ENCODE measurements around the gene LAMP1.
"Not testable (repeated sequence)": the region's sequence is repeated elsewhere in the genome, so short reads cannot be mapped to it uniquely, and the experiment has no call there.

LAMP1 gene, protein sequence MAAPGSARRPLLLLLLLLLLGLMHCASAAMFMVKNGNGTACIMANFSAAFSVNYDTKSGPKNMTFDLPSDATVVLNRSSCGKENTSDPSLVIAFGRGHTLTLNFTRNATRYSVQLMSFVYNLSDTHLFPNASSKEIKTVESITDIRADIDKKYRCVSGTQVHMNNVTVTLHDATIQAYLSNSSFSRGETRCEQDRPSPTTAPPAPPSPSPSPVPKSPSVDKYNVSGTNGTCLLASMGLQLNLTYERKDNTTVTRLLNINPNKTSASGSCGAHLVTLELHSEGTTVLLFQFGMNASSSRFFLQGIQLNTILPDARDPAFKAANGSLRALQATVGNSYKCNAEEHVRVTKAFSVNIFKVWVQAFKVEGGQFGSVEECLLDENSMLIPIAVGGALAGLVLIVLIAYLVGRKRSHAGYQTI

DNA sequence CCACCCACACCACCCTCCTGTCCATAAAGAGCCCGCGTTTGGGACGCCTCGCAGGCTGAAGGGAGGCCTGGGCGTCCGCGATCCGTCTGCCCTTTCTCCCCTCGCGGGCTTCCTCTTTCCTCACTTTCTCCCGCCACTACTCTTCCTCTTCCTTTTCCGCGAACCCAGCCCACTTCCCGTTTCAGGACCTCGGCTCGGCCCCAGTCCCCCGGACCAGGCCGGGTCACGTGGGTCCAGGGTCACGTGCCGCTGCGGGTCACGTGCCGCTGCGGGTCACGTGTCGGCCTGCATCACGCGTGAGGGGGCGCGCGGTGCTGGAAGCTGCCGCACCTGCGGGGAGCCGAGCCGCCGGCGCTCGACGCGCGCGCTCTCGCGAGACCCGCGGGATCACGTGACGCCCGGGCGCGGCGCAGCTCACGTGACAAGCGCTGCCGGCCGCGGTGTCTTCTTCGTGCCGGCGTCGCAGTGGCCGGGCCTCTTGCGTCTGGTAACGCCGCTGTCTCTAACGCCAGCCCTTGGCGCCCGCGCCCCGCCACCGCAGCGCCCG, at the start of gene LAMP1:
TSS of gene LAMP1 (plus strand) at position 417 of the 547 bp plus-strand sequence. CDS start 196 bp downstream, outside the sequence.
- peak; percentile 95 for DNase-seq

DNA sequence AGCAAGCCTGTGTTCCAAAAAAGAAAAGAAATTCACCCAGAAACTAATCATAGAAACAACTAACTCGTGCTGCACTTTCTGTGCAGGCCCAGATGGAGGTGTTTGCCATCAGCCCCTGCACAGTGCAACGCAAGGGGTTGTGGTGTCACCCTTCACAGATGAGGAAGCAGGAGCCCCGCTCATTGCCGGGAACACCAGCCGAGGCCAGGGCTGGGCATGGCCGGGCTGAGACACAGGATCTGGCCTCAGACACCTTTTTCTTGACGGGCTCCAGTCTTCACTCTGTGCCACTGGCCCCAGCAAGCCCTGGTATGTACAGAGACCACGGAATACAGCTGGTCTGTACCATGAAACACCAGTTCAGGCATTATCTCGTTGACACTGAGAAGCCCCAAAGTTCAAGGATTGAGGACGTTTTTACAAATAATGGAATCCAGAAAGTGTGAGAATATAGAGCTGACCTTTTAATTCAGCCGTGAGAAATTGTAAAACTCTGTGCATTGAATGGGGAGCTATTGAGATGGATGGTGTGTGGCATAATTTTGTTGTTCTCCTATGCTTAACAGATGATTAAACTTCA, 44.4 kb upstream of the LAMP1 start:
- no peak for DNase-seq

DNA sequence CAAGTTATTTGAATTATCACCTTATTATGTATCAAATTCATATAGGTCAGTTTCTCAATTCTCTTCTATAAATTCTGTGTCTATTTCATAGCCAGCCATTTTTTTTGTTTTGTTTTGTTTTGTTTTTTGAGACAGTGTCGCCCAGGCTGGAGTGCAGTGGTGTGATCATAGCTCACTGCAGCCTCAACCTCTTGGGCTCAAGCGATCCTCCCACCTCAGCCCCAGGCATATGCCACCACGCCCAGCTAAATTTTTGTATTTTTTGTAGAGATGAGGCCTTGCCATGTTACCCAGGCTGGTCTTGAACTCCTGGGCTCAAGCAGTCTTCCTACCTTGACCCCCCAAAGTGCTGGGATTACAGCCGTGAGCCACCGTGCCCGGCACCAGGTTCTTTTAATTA, 39.1 kb upstream of the LAMP1 start:
- not testable (repeated sequence) for DNase-seq

DNA sequence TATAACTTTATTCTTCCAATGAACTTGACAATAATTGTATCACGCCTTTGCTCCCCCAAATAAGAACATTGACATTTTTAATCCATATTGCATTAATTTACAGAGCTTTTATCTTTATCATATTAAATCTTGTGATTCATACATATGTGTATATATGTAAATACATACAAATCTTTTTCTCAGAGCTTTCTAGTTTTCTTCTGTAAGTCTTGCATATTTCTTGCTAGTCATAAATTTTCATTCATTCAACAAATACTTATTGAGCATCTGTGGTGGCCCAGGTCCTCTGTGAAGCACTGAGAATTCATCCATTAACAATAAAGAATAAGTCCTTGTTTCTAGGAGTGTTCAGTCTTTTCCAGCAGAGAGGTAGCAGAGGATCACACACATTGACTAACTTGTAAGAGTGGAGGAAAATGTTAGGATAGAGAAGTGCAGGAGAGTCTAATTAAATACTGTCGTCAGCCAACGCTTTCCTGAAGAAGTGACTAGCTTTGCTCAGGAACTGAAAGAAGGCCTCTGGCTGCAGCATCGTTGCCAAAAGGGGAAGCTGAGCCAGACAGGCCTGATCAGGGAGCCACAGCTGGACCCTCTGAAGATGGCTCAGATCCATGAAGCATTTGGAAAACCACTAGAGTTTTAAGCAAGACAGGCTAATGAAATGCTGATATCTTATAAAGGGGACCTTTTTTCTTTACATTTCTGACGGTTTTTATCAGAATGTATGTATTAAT, 38.6 kb upstream of the LAMP1 start:
- no peak for DNase-seq

DNA sequence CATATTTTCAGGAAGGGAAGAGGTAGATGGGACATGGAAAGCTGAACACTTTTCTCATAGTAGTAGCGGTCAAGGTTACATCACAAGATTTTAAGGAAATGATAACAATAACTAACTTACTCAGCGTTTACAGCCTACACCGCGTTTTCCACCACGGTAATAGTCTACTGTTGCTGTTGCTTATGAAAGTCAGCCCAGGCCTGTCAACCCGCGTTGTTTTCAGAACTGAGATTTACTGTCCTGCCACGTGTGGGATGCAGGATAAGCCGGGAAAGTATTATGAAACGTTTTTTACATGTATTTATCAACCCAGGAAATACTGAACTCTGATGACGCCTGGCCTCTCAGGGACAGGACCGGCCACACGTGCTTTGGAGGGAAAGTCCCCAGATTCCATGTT, 36.0 kb upstream of the LAMP1 start:
- no peak for DNase-seq

DNA sequence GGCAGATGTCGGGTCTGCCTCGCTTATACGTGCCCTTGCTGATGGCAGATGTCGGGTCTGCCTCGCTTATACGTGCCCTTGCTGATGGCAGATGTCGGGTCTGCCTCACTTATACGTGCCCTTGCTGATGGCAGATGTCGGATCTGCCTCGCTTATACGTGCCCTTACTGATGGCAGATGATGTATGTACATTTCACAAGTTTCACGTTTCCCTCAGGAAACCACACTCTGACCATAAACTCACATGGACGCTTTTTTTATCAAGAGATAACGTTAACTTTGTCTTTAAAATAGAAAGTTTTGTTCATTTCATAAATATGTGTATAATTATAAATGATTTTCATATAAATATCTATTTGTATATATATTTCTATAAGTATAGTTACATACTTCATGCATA, 34.0 kb upstream of the LAMP1 start:
- DNase-seq = not testable (repeated sequence)

DNA sequence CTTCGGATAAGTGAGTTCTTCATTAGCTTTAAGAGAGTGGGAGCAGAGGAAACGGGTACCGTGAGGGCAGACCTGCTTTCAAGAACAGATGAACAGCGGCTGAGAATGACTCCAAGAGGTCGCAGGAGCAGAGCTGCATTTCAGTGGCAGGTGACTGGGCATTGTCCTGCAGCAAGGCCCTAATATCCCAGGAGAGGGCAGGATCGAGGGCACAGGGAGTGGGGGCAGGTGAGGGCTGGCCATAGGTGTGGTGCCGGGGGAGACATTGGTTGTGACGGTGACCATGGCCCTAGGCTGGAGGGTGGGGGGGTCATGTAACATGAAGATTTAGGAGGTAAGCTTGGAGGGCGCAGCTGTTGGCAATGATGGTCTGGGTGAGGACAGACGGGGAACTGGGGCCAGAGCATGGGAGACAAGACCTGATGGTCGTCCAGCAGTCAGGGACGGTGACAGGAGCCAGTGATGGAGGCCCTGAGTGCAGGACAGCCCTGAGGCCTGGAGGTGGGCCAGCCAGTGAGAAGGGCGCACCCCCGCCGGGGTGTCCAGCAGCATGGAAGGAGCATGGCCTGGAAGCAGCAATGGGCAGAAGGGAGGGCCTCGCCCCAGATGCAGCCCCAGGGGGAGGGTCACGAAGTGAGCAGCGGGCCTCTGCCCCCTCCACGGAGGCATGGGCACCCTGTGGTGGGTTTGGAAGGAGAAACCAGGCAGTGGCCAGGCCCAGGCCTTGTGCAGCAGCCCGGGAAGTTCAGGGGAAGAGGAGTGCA, 29.2 kb upstream of the LAMP1 start:
- DNase-seq = no peak

DNA sequence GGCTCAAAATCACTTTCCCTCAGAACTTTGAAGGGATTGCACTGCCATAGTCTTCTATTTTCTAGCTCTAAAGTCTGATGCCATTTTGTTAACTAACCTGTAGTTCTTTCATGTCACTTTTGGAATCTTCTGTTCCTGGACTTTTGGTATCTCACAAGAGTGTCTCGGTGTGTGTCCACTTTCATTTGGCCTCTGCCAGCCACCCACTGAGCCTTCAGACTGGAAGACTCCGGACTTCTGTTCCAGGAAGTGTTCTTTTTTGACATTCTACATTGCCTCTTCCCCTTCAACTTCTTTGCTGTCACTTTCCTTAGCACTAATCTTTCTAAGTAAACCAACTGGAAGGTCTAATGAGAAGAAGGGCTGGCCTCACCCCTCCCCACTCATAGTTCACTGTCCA, 25.0 kb upstream of the LAMP1 start:
- DNase-seq = no peak

DNA sequence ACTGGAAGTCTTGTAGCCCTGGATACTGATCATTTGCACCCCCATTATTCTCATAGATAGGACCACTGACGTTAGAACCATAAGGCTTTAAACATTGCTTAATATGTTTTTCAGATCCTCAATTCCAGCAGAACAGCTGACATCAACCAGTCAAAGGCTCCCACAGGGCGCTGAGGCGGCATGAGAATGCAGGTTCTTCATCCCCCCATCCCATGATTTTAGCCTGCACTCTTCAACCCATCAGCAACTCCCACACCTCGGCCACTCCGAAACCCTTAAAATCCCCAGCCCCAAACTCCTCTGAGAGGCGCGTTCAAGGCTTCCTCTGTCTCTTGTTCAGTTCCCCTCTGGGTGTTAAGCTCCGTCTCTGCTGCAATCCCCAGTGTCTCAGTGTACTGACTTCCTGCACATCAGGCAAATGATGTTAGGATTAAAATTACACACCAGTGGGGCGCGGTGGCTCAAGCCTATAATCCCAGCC, 24.3 kb upstream of the LAMP1 start:
- no peak for DNase-seq

DNA sequence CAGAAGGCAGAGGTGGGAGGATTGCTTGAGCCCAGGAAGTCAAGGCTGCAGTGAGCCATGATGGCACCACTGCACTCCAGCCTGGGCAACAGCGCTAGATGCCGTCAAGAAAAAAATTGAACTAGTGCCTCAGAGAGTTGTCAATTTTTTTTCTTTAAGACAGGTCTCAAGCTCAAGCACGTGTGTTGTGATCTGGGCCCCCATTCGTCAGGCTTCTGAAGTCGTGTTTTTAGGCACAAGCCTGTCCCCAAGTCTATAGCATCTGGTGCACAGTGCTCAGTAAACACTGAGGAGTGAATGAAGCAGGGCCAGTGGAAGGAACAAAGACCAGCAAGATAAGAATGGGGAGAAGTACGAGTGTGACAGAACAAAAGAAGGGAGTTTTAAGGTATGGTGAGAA, 23.7 kb upstream of the LAMP1 start:
- DNase-seq = no peak

DNA sequence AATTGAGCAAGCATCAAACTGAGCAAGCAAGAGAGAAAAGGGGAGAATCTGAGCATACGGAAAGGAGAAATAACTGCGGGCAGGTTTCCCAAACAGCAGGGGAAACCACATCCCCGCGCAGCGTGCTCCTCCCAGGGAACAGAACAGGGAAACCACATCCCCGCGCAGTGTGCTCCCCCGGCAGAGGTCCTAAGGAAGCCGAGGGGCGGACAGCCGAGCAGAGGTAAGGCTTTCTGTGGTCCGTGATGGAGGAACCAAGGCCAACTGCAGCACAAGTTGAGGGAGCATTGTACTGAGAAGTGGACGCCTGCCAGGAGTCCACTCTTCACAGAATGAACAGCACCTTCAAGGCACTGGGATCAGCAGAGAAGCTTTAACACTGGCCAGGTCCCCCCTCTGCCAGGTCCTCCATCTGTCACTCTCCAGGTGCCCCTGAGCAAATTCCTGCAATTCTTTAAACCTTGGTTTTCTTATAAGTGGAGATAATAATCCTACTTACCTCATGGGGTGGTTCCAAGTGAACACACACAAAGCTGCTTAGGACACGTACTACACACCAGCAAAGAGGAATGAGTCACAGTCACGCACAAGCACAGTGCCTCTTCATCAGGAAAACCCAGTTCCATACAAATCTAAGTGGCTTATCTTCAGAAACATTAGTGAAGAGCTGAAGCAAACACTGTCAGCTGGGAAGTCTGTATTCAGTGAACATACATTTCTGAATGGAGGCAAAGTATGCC, 23.0 kb upstream of the LAMP1 start:
- no peak for DNase-seq

DNA sequence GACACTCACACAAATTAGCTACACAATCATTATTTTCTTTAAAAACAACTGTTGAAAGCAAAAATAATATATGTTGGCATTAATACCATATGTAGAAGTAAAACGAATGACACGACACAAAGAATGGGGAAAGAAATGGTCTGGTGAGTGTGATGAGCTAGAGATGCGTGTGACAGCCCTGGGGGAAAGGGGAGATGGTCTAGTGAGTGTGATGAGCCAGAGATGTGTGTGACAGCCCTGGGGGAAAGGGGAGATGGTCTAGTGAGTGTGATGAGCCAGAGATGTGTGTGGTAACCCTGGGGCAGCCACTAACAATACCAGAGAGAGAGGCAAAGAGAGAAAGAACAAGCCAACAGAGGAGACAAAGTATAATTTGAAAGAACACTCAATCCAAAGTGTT, 22.3 kb upstream of the LAMP1 start:
- no peak for DNase-seq

DNA sequence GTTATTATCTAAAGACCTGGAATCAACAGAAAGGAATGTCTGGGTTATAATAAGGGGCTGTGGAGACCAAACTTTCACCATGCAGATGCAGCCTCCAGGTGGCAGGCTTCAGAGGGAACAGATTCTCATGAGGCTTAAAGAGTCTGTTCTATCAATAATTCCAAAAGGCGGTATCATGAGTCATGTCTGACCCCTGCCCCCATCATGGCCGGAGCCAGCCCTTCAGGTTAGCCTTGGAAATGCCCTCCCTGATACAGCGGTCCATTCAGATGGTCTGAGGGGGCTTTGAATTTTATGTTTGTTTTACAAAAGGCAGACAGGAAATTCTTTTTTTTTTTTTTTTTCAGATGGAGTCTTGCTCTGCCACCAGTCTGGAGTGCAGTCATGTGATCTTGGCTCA, 21.7 kb upstream of the LAMP1 start:
- peak; percentile 32 for DNase-seq

DNA sequence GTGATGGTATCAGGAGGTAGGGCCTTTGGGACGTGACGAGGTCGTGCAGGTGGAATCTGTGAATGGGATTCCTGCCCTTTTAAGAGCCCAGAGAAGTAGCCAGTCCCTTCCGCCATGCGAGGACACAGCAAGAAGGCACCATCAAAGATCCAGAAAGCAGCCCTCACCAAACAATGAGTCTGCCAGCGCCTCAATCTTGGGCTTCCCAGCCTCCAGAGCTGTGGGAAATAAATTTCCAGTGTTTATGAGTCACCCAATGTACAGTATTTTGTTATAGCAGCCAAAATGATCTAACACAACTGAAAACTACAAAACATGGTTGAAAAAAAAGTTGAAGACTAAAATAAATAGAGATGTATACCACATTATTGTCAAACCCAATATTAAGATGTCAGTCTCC, 16.9 kb upstream of the LAMP1 start:
- no peak for DNase-seq

DNA sequence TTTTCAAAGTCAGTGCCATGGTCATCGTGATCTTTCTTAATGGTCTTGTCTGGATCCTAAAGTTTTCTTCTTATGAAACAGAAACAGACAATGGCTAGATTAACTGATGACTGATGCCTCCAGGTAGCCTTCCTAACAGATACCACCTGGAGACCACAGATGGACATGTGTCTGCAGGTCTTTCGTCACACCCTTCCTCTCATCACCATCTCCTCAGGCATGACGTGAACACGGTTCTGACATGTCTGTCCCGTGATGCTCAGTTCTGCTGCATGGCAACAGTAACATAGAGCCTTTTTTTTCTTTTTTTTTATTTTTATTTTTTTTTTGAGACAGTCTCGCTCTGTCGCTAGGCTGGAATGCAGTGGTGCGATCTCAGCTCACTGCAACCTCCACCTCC, 13.1 kb upstream of the LAMP1 start:
- DNase-seq = no peak

DNA sequence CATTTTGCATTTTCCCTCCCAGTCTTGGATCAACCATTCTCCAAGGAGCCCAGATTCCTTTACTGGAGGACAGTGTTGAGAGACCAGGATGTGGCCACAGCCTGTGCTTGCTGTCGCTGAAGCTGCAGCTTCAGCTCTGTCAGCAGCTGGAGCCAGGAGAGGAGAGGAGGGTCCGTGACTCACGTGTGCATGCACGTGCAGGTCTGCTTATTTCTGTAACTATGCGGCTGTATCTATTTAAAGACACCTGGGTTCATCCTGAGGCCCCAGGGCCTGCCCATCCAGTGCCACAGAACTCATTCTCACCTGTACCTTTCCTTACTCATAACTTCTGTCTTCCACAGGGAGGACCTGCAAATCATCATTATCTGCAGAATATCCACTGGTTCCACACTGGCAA, 8.2 kb upstream of the LAMP1 start:
- no peak for DNase-seq

DNA sequence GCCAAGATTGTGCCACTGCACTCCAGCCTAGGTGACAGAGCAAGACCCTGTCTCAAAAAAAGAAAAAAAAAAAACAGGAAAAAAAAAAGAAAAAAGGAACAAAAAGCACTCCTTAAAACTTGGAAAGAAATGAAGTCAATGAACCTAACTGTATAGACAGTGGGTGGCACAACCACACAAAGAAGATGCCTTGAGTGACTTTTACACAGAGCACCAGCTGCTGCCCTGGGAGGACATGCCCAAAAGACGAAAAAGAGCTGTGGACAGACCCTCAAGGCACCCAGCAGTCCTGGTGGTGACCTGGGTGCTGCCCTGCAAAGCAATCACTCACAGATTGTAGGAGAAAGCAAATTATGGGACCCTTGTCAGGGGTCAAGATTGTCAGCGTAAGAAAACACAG, 5.9 kb upstream of the LAMP1 start:
- no peak for DNase-seq

DNA sequence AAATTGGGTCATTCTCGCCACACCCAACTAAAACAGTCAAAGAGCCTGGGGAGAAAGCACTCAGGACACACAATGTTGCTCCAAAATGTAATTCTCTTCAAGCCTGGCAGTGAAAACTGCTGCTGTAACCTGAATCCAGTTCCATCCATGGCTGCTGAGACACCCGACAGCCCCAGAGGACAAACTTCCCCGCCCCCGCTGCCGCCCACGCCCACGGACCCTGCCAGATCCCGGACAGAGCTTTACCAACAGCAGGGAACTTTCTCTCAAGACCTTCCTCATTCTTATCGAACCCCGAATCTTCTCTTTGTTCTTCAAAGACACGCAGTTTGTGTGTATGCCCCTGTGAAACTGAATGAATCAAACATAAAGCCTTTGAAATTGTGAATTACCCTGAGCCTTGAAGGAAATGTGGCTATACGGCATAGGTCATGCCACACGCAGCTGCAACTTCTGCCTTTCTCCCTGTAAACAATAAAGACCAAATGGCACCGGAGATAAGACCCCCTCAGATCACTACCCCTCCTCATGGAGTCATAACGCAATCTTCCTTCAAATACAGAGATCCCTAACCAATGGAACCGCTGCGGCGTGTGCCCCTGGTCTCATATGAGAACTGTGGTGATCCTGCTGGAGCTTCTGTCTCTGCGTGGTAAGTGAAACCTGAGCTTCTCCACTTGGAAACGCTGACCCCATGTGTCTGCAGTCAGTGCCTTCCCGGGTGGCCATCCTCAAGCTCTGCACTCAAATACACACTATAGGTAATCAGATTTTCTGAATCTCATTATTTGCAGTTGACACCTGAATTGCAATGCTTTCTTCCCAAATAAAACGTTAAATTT, 4.8 kb upstream of the LAMP1 start:
- no peak for DNase-seq

DNA sequence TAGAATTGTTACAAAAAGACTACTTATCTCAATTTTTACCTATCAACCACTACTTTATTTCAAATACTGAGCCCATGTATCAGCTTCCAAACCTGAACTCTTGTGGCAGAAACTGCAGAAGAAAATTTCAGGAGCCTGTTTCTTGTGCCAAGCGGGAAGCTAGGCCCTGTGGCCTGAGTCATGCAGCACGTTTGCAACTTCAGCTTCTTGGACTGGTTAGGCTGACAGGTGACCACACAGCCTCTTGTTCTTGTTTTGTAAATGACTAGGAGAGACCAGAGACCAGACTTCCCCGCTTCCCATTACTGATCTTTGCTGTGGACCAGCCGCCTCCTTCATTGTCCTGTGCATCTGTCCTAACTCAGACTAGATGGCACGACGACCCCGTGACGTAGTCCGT, 3.4 kb upstream of the LAMP1 start:
- DNase-seq = no peak

DNA sequence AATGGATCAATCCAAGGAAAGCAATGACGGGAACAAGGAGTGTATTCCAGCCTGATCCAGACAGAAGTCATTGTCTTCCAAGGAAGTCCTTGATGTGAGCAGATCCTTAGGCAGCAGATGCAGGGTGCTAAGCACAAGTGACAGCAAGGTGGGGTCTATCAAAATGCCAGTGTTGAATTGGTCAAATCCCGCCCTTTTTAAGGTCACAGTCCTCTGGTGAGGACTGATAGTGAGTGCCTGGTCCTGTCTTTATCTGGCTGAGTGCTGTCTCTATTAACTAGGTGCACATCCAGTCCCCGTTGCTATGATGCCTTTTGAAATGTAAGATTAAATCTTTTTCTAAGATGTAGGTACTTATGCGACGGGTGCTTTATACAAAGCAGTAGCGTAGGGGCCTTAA, 1.3 kb upstream of the LAMP1 start:
- DNase-seq = no peak

DNA sequence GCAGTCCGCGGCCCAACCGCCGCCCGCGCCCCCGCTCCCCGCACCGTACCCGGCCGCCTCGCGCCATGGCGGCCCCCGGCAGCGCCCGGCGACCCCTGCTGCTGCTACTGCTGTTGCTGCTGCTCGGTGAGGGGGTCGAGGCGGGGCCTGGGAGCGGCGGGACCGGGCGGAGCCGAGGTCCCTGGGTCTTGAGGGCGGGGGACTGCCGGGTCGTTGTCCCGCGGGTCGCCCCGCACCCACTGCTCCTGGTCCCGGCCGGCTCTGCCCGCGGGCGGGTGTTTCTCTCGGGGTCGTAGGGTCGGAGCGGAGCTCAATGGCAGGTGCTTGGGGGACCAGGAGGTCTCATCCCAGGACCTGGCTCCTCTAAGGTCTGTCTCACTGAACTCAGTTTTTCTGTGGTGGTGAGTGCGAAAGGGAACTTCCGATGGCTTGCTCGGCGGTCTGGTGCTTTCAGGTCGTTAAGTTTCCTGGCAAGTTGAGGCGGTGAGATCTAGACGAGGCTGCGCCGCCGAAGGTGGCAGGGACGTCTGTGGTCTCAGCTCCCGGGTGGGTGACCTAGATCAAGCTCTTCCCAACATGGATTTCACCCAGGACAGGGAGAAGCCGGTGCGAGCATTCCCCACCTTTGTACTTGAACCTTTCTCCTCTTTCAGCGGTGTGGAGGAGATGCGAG, 467 bp downstream of the LAMP1 start:
- no peak for DNase-seq
